Liver (tissue), 3 donors: ENCODE data around the gene RPUSD1.

Source experiments
- ATF3 ChIP-seq: IDR thresholded peaks from 2 replicates; pipeline ENCODE4 v1.6.1; 2016; ENCODE audit warnings: antibody characterized with exemption
- CTCF ChIP-seq: fragments of 150-350 bp; IDR thresholded peaks from 2 replicates; pipeline ENCODE4 v1.5.1; 2017; ENCODE audit warnings: improper control_type of control experiment, low read depth, low read length; ENCODE audit not compliant: missing input control
- HNF4G ChIP-seq: IDR thresholded peaks from 2 replicates; pipeline ENCODE4 v1.6.1; 2016; ENCODE audit warnings: antibody characterized with exemption
- JUND ChIP-seq, 2 donors: IDR thresholded peaks; 2 replicates each; pipeline ENCODE4 v1.6.1; 2016; ENCODE audit warnings: antibody characterized with exemption in 2 of 2
- NR2F2 ChIP-seq: IDR thresholded peaks from 2 replicates; pipeline ENCODE4 v1.6.1; 2016; ENCODE audit warnings: antibody characterized with exemption
- RAD21 ChIP-seq, 2 donors: IDR thresholded peaks; 2 replicates each; pipeline ENCODE4 v1.6.1; 2016; ENCODE audit warnings: antibody characterized with exemption in 2 of 2, mild to moderate bottlenecking in 2 of 2
- REST ChIP-seq: IDR thresholded peaks from 2 replicates; pipeline ENCODE4 v1.6.1; 2016; ENCODE audit warnings: antibody characterized with exemption, mild to moderate bottlenecking
- RXRA ChIP-seq, 2 donors: IDR thresholded peaks; 2 replicates each; pipeline ENCODE4 v1.6.1; 2017 to 2018; ENCODE audit warnings: antibody characterized with exemption in 2 of 2, mild to moderate bottlenecking in 1 of 2
- TAF1 ChIP-seq: conservative IDR thresholded peaks from 2 replicates; pipeline ENCODE4 v1.6.1; 2016; ENCODE audit warnings: antibody characterized with exemption, mild to moderate bottlenecking
- TF ChIP-seq, protein P1 (sequence below): IDR thresholded peaks from 2 replicates; pipeline ENCODE4 v1.6.1; 2016; ENCODE audit warnings: antibody characterized with exemption
- donor health status: healthy.
- donor health status: healthy.

GRCh38 chr16:818132-818531 is 30.0 kb upstream of the RPUSD1 start:
- no peak for TF ChIP-seq CTCF
- TF ChIP-seq ATF3, result no peak
- TF ChIP-seq RXRA (IDR thresholded peaks at IDR 0.05), result no peak
- TF ChIP-seq, protein P1, sequence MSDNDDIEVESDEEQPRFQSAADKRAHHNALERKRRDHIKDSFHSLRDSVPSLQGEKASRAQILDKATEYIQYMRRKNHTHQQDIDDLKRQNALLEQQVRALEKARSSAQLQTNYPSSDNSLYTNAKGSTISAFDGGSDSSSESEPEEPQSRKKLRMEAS, result no peak
- TF ChIP-seq TAF1, result no peak
- no peak for TF ChIP-seq RAD21 (IDR thresholded peaks at IDR 0.05)
- no peak for TF ChIP-seq HNF4G
- TF ChIP-seq REST, result no peak
- no peak for TF ChIP-seq JUND (IDR thresholded peaks at IDR 0.05)
- no peak for TF ChIP-seq NR2F2
